Cardiac fibroblast (primary cell): ENCODE measurements around the gene KRTAP1-5.
A peak's percentile ranks its signal among the peaks of the same experiment; 100 is the strongest.
"Not testable (repeated sequence)": the region's sequence is repeated elsewhere in the genome, so short reads cannot be mapped to it uniquely, and the experiment has no call there.

Source experiments
- DNase-seq, 2 donors: peaks; one replicate each; pipeline versions ENCODE4 v3.0.0 to v3.0.0-alpha.2; 2010; ENCODE audit warnings: low read depth in 2 of 2
- H3K4me3 ChIP-seq, 2 donors: replicated peaks in 1 of 2; 1 replicate in 1 of 2; 2 replicates in 1 of 2; pipeline ENCODE4 v1.5.1; 2011; ENCODE audit warnings: low read depth in 2 of 2, low read length in 2 of 2, mild to moderate bottlenecking in 2 of 2, moderate library complexity in 1 of 2
- TF ChIP-seq, protein P1 (sequence below): IDR thresholded peaks from one replicate; pipeline ENCODE4 v1.5.1; 2011; ENCODE audit warnings: low read depth, mild to moderate bottlenecking, low read length, inconsistent platforms

The KRTAP1-5 gene

DNA sequence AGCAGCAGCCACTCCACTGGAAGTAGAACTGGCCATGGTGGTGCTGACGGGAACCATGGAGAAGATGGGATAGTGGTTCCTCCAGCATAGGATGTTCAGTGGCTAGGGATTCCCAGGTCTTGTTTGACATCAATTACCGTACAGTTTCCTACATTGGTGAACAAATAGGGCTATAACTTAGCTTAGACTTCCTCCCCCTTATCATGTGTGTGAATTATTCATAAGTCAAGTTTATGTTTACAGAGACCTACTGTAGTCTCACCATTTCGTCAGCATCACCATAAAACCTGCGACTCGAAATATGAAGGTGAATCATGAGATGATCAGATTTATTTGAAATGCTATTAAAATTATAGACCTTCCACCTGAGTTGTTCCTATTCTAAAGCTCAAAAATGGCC, 31.7 kb upstream of the KRTAP1-5 start:
- peak in 1 of 2 donors; percentile 31 for DNase-seq
- TF ChIP-seq, protein P1, sequence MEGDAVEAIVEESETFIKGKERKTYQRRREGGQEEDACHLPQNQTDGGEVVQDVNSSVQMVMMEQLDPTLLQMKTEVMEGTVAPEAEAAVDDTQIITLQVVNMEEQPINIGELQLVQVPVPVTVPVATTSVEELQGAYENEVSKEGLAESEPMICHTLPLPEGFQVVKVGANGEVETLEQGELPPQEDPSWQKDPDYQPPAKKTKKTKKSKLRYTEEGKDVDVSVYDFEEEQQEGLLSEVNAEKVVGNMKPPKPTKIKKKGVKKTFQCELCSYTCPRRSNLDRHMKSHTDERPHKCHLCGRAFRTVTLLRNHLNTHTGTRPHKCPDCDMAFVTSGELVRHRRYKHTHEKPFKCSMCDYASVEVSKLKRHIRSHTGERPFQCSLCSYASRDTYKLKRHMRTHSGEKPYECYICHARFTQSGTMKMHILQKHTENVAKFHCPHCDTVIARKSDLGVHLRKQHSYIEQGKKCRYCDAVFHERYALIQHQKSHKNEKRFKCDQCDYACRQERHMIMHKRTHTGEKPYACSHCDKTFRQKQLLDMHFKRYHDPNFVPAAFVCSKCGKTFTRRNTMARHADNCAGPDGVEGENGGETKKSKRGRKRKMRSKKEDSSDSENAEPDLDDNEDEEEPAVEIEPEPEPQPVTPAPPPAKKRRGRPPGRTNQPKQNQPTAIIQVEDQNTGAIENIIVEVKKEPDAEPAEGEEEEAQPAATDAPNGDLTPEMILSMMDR = no peak
- H3K4me3 ChIP-seq = no peak overlapping the region

DNA sequence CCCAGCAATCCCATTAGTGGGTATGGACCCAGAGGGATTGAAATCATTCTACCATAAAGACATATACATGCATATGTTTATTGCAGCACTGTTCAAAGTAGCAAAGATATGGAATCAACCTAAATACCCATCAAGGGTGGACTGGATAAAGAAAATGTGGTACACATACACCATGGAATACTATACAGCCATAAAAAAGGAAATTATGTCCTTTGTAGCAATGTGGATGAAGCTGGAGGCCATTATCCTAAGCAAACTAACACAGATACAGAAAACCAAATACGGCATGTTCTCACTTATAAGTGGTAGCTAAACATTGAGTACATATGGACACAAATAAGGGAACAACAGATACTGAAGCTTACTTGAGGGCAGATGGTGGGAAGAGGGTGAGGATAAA, 30.5 kb upstream of the KRTAP1-5 start:
- TF ChIP-seq, protein P1 = no peak
- no peak for DNase-seq
- no peak overlapping the region for H3K4me3 ChIP-seq

DNA sequence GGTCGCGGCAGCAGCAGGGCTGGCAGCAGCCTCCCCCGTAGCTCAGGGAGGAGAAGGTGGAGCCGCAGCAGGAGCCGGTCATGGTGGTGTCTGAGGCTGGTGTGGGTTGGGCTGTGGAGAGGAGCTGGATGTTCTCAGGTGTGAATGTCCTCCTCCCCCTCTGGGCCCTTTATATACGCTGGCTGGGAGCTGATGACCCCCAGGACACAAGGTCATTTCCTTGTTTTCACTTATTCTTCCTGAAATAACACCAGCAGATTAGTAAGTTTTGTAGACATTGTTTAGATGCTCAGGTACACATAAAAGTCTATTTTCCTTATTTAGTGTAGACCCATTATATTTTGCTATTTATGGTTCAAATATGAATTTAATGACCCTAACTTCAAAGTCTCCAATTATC, 28.1 kb upstream of the KRTAP1-5 start, which contains the start of gene KRTAP2-2:
Gene KRTAP2-2 (minus strand): TSS at position 101 of the 400 bp plus-strand sequence. CDS start 19 bp downstream, at position 82.
- DNase-seq, H3K4me3 ChIP-seq: not testable (repeated sequence)

DNA sequence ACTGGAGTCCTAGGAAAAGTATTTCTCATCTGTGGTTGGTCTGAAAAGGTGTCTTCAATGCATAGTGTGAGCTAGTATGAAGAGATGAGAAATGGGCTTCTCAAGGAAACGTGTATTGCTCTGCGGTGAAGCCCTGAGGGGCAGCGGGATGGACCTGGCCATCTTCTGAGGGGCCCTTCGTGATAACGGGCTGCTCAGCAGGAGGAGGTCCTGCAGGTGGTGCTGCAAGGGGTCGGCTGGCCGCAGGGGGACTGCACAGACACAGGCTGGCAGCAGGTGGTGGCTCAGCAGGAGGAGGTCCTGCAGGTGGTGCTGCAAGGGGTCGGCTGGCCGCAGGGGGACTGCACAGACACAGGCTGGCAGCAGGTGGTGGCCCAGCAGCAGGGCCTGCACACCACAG, 27.5 kb upstream of the KRTAP1-5 start:
- not testable (repeated sequence) for H3K4me3 ChIP-seq, DNase-seq

DNA sequence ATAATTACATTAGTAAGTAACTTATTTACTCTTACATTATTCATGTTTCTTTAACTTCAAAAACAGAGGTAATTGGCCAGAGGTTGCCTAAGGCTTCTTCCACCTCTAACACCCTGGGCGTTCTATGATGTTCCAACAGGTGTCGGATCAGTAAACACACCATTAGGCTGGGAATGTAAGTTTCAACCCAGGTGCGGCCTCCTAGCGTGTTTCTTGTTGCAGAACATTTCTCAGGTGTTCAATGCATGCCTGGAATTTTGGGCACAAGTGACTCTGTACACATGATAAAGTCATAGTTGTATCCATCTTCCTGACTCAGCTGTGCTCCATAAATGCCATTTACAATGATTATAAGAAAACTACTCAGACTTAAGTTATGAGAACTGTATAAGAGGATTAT, 27.0 kb upstream of the KRTAP1-5 start:
- TF ChIP-seq, protein P1 = no peak
- no peak overlapping the region for H3K4me3 ChIP-seq
- no peak for DNase-seq

DNA sequence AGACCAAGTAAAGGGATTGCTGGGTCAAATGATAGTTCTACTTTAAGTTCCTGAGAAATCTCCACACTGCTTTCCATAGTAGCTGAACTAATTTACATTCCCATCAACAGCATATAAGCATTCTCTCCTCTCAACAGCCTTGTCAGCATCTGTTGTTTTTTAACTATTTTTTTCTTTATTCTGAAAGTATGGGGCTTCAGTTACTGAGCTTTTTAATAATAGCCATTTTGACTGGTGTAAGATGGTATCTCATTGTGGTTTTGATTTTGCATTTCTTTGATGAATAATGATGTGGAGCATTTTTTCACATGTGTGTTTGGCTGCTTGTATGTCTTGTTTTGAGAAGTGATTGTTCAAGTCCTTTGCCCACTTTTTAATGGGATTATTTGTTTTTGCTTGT, 25.6 kb upstream of the KRTAP1-5 start:
- H3K4me3 ChIP-seq = no peak overlapping the region
- TF ChIP-seq, protein P1 = no peak
- peak in 1 of 2 donors; percentile 29 for DNase-seq

DNA sequence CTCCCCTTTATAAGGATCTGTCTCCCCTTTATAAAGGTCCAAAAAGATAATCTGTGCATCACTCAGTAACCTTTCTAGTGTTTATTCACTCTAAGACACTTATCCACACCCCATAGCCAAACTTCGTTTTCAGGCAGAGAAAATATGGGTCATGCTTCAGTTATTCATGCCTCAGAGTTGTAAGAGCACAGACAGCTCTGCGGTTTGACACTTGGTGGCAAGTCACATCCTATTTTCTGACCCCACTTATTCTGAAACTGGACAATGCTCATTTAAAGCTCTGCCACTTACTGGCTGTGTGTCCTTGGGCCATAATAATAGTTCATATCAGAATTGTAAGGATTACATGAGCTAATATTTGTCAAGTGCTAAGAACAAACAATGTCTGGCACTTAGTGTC, 22.1 kb upstream of the KRTAP1-5 start:
- TF ChIP-seq, protein P1 = no peak
- no peak overlapping the region for H3K4me3 ChIP-seq
- peak in 1 of 2 donors; percentile 85 for DNase-seq

DNA sequence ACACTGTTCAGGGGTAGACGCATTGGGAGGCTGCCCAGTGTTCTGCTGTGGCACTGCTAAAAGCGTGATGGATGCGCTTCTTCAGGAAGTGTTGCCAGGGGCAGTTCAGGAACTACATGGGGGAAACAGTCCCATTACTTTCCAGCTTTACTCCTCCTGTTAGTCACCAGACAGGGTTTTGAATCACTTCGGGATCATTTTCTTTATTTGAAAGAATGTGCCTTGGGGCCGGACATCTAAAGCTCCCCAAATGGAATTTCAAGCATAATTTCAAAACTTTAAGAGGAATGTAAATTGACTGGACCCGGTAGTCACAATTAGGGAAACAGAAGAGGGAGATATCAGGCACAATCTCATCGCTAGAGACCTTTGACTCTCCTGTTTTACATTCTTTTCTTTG, 21.4 kb upstream of the KRTAP1-5 start:
- DNase-seq = peak in 1 of 2 donors; percentile 57
- H3K4me3 ChIP-seq = no peak overlapping the region
- TF ChIP-seq, protein P1 = no peak

DNA sequence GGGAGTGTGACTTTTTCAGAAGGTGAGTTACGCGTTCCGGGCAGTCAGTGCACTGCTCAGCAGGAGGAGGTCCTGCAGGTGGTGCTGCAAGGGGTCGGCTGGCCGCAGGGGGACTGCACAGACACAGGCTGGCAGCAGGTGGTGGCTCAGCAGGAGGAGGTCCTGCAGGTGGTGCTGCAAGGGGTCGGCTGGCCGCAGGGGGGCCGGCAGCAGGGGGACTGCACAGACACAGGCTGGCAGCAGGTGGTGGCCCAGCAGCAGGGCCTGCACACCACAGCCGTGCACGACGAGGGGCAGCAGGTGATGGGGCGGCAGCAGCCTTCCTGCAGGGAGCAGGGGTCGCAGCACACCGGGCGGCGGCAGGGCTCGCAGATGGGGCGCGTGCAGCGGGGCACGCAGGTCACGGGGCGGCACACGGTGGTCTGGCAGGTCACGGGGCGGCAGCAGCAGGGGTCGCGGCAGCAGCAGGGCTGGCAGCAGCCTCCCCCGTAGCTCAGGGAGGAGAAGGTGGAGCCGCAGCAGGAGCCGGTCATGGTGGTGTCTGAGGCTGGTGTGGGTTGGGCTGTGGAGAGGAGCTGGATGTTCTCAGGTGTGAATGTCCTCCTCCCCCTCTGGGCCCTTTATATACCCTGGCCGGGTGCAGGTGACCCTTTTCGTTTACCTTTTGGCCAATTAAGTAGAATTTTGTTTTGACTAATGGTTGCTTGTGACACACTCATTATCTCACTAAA, 19.9 kb upstream of the KRTAP1-5 start, which contains the start of gene KRTAP2-1:
Gene KRTAP2-1 (minus strand): TSS at position 582 of the 731 bp plus-strand sequence. CDS start 49 bp downstream, at position 533.
- H3K4me3 ChIP-seq, DNase-seq: not testable (repeated sequence)
